Inflammatory macrophage treated with lipopolysaccharide for 1 hour (primary cell): ENCODE data around the gene FER.
A peak's percentile ranks its signal among the peaks of the same experiment; 100 is the strongest.
"Not testable (repeated sequence)": the region's sequence is repeated elsewhere in the genome, so short reads cannot be mapped to it uniquely, and the experiment has no call there.

ENCODE experiments used
- DNase-seq, 2 donors: peaks; one replicate each; pipeline ENCODE4 v3.0.0-alpha.2; 2020 to 2022

The FER gene

GRCh38 chr5:108989761-108990392 lies 242.2 kb downstream of the FER start:
- no peak for DNase-seq

GRCh38 chr5:108992396-108993085 lies 244.8 kb downstream of the FER start:
- not testable (repeated sequence) for DNase-seq

GRCh38 chr5:108993440-108993839 lies 245.7 kb downstream of the FER start:
- not testable (repeated sequence) for DNase-seq

GRCh38 chr5:108997720-108998119 lies 250.0 kb downstream of the FER start:
- no peak for DNase-seq

GRCh38 chr5:108998216-108998615 lies 250.5 kb downstream of the FER start:
- DNase-seq: no peak

GRCh38 chr5:109003928-109004327 lies 256.2 kb downstream of the FER start:
- no peak for DNase-seq

- no peak for DNase-seq
These were observed 257.8 kb downstream of the FER start for GRCh38 chr5:109005297-109006009.

GRCh38 chr5:109006129-109006528 lies 258.4 kb downstream of the FER start:
- no peak for DNase-seq

GRCh38 chr5:109016300-109016699 lies 268.6 kb downstream of the FER start:
- peak in 1 of 2 donors; percentile 1 for DNase-seq

GRCh38 chr5:109022056-109022455 lies 274.4 kb downstream of the FER start:
- no peak for DNase-seq

GRCh38 chr5:109025729-109026128 lies 278.0 kb downstream of the FER start:
- DNase-seq: not testable (repeated sequence)

GRCh38 chr5:109027983-109028607 lies 280.4 kb downstream of the FER start:
- no peak for DNase-seq

GRCh38 chr5:109028608-109029299 lies 281.1 kb downstream of the FER start:
- no peak for DNase-seq

GRCh38 chr5:109029847-109030246 lies 282.1 kb downstream of the FER start:
- no peak for DNase-seq

- no peak for DNase-seq
These were observed 282.9 kb downstream of the FER start for GRCh38 chr5:109030360-109031143.

GRCh38 chr5:109034306-109034705 lies 286.6 kb downstream of the FER start:
- no peak for DNase-seq

- no peak for DNase-seq
These were observed 287.7 kb downstream of the FER start for GRCh38 chr5:109035436-109035835.

- DNase-seq: peak in 1 of 2 donors; percentile 2
These were observed 290.6 kb downstream of the FER start for GRCh38 chr5:109038209-109038840.

GRCh38 chr5:109041317-109041716 lies 293.6 kb downstream of the FER start:
- no peak for DNase-seq

GRCh38 chr5:109045710-109046109 lies 298.0 kb downstream of the FER start:
- no peak for DNase-seq

- no peak for DNase-seq
These were observed 301.9 kb downstream of the FER start for GRCh38 chr5:109049565-109049964.

- DNase-seq: not testable (repeated sequence)
These were observed 302.6 kb downstream of the FER start for GRCh38 chr5:109050321-109050720.
